HepG2 (cell line): ENCODE results near the gene CPSF4. TPM values are rescaled to one million over a fixed set of nuclear protein-coding genes. Genes with fewer than 3 reads are reported as not detected.

ENCODE experiments used
- ARNTL ChIP-seq: sonication (generic); formaldehyde crosslinking; IDR thresholded peaks from 2 replicates; pipeline ENCODE4 v1.4.0; 2020; ENCODE audit warnings: mild to moderate bottlenecking, missing genetic modification reagents
- ELF1 ChIP-seq: sonication (generic); formaldehyde crosslinking; IDR thresholded peaks from 2 replicates; pipeline ENCODE4 v1.4.0; 2020; ENCODE audit warnings: missing genetic modification reagents
- FOXK2 ChIP-seq: fragments of 450-650 bp; IDR thresholded peaks from 2 replicates; pipeline ENCODE4 v1.6.1; 2016
- HNF4A ChIP-seq: sonication (generic); formaldehyde crosslinking; IDR thresholded peaks from 2 replicates; pipeline ENCODE4 v1.4.0; 2020; ENCODE audit warnings: missing genetic modification reagents
- HOXA5 ChIP-seq: sonication (generic); formaldehyde crosslinking; IDR thresholded peaks from 2 replicates; pipeline ENCODE4 v1.4.0; 2020; ENCODE audit warnings: missing genetic modification reagents
- KLF16 ChIP-seq, 2 experiments: sonication (generic) in 1 of 2; formaldehyde crosslinking in 1 of 2; IDR thresholded peaks; 2 replicates each; pipeline versions ENCODE4 v1.6.1 to v1.8.0; 2016 to 2023; ENCODE audit warnings: missing genetic modification reagents in 2 of 2, missing compliant biosample characterization in 1 of 2
- KLF9 ChIP-seq: IDR thresholded peaks from 2 replicates; pipeline ENCODE4 v1.6.1; 2016; ENCODE audit warnings: low read depth
- MEIS1 ChIP-seq: sonication (generic); formaldehyde crosslinking; IDR thresholded peaks from 2 replicates; pipeline ENCODE4 v1.9.0; 2021; ENCODE audit warnings: mild to moderate bottlenecking, missing genetic modification reagents, moderate library complexity, borderline replicate concordance
- MTA1 ChIP-seq: sonication (generic); formaldehyde crosslinking; IDR thresholded peaks from 2 replicates; pipeline ENCODE4 v1.4.0; 2020; ENCODE audit warnings: missing genetic modification reagents, mild to moderate bottlenecking, borderline replicate concordance
- MTA3 ChIP-seq: sonication (generic); formaldehyde crosslinking; IDR thresholded peaks from 2 replicates; pipeline ENCODE4 v1.4.0; 2020; ENCODE audit warnings: missing genetic modification reagents
- REXO4 ChIP-seq: sonication (generic); formaldehyde crosslinking; IDR thresholded peaks from 2 replicates; pipeline ENCODE4 v1.8.0; 2022; ENCODE audit warnings: missing genetic modification reagents, mild to moderate bottlenecking, borderline replicate concordance
- RFX5 ChIP-seq: IDR thresholded peaks from 2 replicates; pipeline ENCODE4 v1.6.1; 2011; ENCODE audit warnings: low read depth, low read length, improper control_type of control experiment
- SAFB2 ChIP-seq: sonication (generic); formaldehyde crosslinking; IDR thresholded peaks from 2 replicates; pipeline ENCODE4 v1.5.1; 2020; ENCODE audit warnings: missing genetic modification reagents, low read depth, mild to moderate bottlenecking, borderline replicate concordance
- SPEN ChIP-seq: sonication (generic); formaldehyde crosslinking; IDR thresholded peaks from 2 replicates; pipeline ENCODE4 v1.5.1; 2020; ENCODE audit warnings: low read depth, mild to moderate bottlenecking, missing genetic modification reagents
- STAT5B ChIP-seq: sonication (generic); formaldehyde crosslinking; IDR thresholded peaks from 2 replicates; pipeline ENCODE4 v1.4.0; 2020; ENCODE audit warnings: missing genetic modification reagents
- ZBTB7B ChIP-seq: sonication (generic); formaldehyde crosslinking; IDR thresholded peaks from 2 replicates; pipeline ENCODE4 v1.4.0; 2020; ENCODE audit warnings: missing genetic modification reagents
- ZFP41 ChIP-seq: sonication (generic); formaldehyde crosslinking; IDR thresholded peaks from 2 replicates; pipeline ENCODE4 v1.4.0; 2020; ENCODE audit warnings: mild to moderate bottlenecking, missing genetic modification reagents, borderline replicate concordance
- ZGPAT ChIP-seq: IDR thresholded peaks from 2 replicates; pipeline ENCODE4 v1.6.1; 2016; ENCODE audit warnings: mild to moderate bottlenecking
- ZNF225 ChIP-seq: sonication (generic); formaldehyde crosslinking; IDR thresholded peaks from 2 replicates; pipeline ENCODE4 v1.4.0; 2020; ENCODE audit warnings: mild to moderate bottlenecking, missing genetic modification reagents
- ZNF446 ChIP-seq: sonication (generic); formaldehyde crosslinking; IDR thresholded peaks from 2 replicates; pipeline ENCODE4 v1.5.0; 2020; ENCODE audit warnings: mild to moderate bottlenecking, missing genetic modification reagents
- ZNF546 ChIP-seq: sonication (generic); formaldehyde crosslinking; conservative IDR thresholded peaks from 2 replicates; pipeline ENCODE4 v1.8.1; 2023; ENCODE audit warnings: mild to moderate bottlenecking, missing genetic modification reagents
- ZNF577 ChIP-seq: sonication (generic); formaldehyde crosslinking; IDR thresholded peaks from 2 replicates; pipeline ENCODE4 v1.4.0; 2020; ENCODE audit warnings: mild to moderate bottlenecking, low read depth, missing genetic modification reagents, borderline replicate concordance
- ZNF703 ChIP-seq: sonication (generic); formaldehyde crosslinking; IDR thresholded peaks from 2 replicates; pipeline ENCODE4 v1.5.1; 2020; ENCODE audit warnings: missing genetic modification reagents, mild to moderate bottlenecking, moderate library complexity, borderline replicate concordance
- ZNF720 ChIP-seq: sonication (generic); formaldehyde crosslinking; IDR thresholded peaks from 2 replicates; pipeline ENCODE4 v1.4.0; 2020; ENCODE audit warnings: missing genetic modification reagents
- ZNF75D ChIP-seq: sonication (generic); formaldehyde crosslinking; IDR thresholded peaks from 2 replicates; pipeline ENCODE4 v1.8.1; 2023; ENCODE audit warnings: missing genetic modification reagents, mild to moderate bottlenecking, borderline replicate concordance
- ZNF772 ChIP-seq: sonication (generic); formaldehyde crosslinking; IDR thresholded peaks from 2 replicates; pipeline ENCODE4 v1.5.0; 2020; ENCODE audit warnings: mild to moderate bottlenecking, missing genetic modification reagents
- ZNF891 ChIP-seq: sonication (generic); formaldehyde crosslinking; IDR thresholded peaks from 2 replicates; pipeline ENCODE4 v1.5.0; 2020; ENCODE audit warnings: mild to moderate bottlenecking, missing genetic modification reagents
- polyA plus RNA-seq, 8 experiments: library from polyadenylated mRNA; depleted of rRNA in 3 of 8; stranded (reverse) in 7 of 8; unstranded in 1 of 8; fragments of >200 nt; fragmentation: Illumina TruSeq in 4 of 8; extraction: Trizol in 4 of 8; gene quantifications; 2 replicates each; pipeline versions ENCODE4 v1.2.1 to v1.2.3, GENCODE V29; 2011 to 2016; ENCODE audit warnings: low read depth in 4 of 8, missing spikeins in 1 of 8, mixed read lengths in 1 of 8; ENCODE audit not compliant: insufficient read depth in 1 of 8
- total RNA-seq, 5 experiments: library from RNA; depleted of rRNA; stranded (reverse); fragments of >200 nt; fragmentation: Illumina TruSeq; extraction: Trizol; gene quantifications; 2 replicates each; pipeline ENCODE4 v1.2.3, GENCODE V29; 2016; ENCODE audit warnings: low read depth in 1 of 5
- TF ChIP-seq, protein P1 (sequence below): sonication (generic); formaldehyde crosslinking; IDR thresholded peaks from 2 replicates; pipeline ENCODE4 v1.8.1; 2023; ENCODE audit warnings: missing genetic modification reagents, mild to moderate bottlenecking, borderline replicate concordance
- TF ChIP-seq, protein P2 (sequence below): sonication (generic); formaldehyde crosslinking; IDR thresholded peaks from 2 replicates; pipeline ENCODE4 v1.9.0; 2022; ENCODE audit warnings: missing genetic modification reagents, mild to moderate bottlenecking, borderline replicate concordance

The CPSF4 gene
- total and polyA plus RNA-seq, 2 of the 13 experiments (the other 11 are each of a cell fraction or from before 2014, with no cell fraction given): 34.1 to 49.6 TPM

DNA sequence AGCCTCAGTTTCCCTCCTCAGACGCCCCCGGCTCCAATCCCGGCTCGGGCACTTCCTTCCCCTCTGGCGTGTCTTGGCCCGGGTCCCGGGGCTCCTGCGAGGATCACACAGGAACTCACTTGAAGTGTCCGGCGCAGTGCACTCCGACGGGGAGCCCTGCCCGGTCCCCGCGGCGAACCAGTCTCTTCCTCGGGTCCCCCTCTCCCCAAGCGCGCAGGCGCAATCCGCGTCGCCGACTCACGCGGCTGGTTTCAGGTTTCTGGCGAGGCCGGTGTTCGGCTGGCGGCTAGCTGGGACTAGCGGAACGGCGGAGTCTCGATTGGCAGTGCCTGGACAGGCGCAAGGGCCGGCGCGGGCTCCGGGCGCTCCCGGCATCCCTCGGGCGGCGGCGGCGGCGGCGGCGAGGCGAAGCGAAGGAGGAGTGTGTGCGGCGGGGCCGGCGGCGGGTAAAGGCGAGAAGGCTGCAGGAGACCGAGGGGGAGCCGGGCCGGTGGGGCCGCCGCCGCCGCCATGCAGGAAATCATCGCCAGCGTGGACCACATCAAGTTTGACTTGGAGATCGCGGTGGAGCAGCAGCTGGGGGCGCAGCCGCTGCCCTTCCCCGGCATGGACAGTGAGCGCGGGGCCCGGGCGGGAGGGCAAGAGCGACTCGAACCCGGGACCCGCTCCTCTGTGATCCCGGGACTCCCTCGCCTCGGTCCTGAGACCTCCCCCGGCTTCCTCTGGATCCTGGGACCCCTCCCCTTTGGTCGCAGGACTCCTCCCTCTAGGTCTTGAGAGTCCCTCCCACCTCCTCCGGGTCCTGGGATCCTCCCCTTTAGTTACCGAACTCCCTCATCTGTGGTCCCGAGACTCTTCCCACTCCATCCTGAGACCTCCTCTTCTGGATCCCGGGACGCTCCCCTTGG, at the start of gene CPSF4, which contains the start of gene PTCD1 (continued):
- TF ChIP-seq ZNF577 (CRISPR knock-in tag) (no peak), MTA3 (CRISPR knock-in tag) (no peak), ZNF772 (CRISPR knock-in tag) (peak; percentile 89), HOXA5 (peak; percentile 75; the same call in 1 of the 2 replicates), MEIS1 (CRISPR knock-in tag) (0 out of 2 replicates have a peak, but pooled peaks have one; percentile 27), ZNF546 (no peak; the same call in 1 of the 2 replicates), REXO4 (CRISPR knock-in tag) (no peak), MTA1 (no peak), RFX5 (no peak), ZNF446 (0 out of 2 replicates have a peak, but pooled peaks have one; percentile 60), STAT5B (peak; percentile 66; the same call in 1 of the 2 replicates), ZNF891 (CRISPR knock-in tag) (peak; percentile 77), ELF1 (CRISPR knock-in tag) (peak; percentile 74), HNF4A (CRISPR knock-in tag) (no peak), ZNF225 (CRISPR knock-in tag) (peak; percentile 75; the same call in 1 of the 2 replicates), ZNF75D (CRISPR knock-in tag) (no peak), SAFB2 (CRISPR knock-in tag) (peak; percentile 91), ZFP41 (CRISPR knock-in tag) (no peak), KLF9 (CRISPR knock-in tag) (peak; percentile 3; the same call in 1 of the 2 replicates), KLF16 (CRISPR knock-in tag; IDR thresholded peaks at IDR 0.05) (peak in 1 of 2 experiments; percentile 80; a peak in 1 of 4 replicates), ZGPAT (CRISPR knock-in tag) (peak; percentile 91), ARNTL (CRISPR knock-in tag) (peak; percentile 90), ZBTB7B (CRISPR knock-in tag) (0 out of 2 replicates have a peak, but pooled peaks have one; percentile 23), ZNF703 (CRISPR knock-in tag) (no peak), FOXK2 (no peak), ZNF720 (CRISPR knock-in tag) (no peak), SPEN (CRISPR knock-in tag) (peak; percentile 95)
- TF ChIP-seq, protein P1, sequence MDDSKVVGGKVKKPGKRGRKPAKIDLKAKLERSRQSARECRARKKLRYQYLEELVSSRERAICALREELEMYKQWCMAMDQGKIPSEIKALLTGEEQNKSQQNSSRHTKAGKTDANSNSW (CRISPR knock-in tag): no peak
- TF ChIP-seq, protein P2, sequence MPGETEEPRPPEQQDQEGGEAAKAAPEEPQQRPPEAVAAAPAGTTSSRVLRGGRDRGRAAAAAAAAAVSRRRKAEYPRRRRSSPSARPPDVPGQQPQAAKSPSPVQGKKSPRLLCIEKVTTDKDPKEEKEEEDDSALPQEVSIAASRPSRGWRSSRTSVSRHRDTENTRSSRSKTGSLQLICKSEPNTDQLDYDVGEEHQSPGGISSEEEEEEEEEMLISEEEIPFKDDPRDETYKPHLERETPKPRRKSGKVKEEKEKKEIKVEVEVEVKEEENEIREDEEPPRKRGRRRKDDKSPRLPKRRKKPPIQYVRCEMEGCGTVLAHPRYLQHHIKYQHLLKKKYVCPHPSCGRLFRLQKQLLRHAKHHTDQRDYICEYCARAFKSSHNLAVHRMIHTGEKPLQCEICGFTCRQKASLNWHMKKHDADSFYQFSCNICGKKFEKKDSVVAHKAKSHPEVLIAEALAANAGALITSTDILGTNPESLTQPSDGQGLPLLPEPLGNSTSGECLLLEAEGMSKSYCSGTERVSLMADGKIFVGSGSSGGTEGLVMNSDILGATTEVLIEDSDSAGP (CRISPR knock-in tag): peak; percentile 76
